HEK293T (cell line): ENCODE results near the gene TNFAIP2.
A peak's percentile ranks its signal among the peaks of the same experiment; 100 is the strongest.
"Not testable (repeated sequence)": the region's sequence is repeated elsewhere in the genome, so short reads cannot be mapped to it uniquely, and the experiment has no call there.

Experiments
- CTCF ChIA-PET: fragments of 350-600 bp; formaldehyde crosslinking; extraction: SDS; loops from one replicate; lab custom pipeline; 2021; ENCODE audit warnings: antibody characterized with exemption, inconsistent platforms; lab: Yijun Ruan, JAX
- POLR2A ChIA-PET: fragments of 350-600 bp; formaldehyde crosslinking; extraction: SDS; loops from one replicate; lab custom pipeline; 2020; ENCODE audit warnings: antibody characterized with exemption, inconsistent platforms; lab: Yijun Ruan, JAX
- DNase-seq: peaks from one replicate; pipeline ENCODE4 v3.0.0; 2012; ENCODE audit warnings: mixed read lengths; ENCODE audit errors: extremely low spot score
- ARNT ChIP-seq: fragments of 450-650 bp; IDR thresholded peaks from 2 replicates; pipeline ENCODE4 v1.6.1; 2017; ENCODE audit warnings: mild to moderate bottlenecking
- BHLHE40 ChIP-seq: fragments of 450-650 bp; IDR thresholded peaks from 2 replicates; pipeline ENCODE4 v1.6.1; 2016; ENCODE audit warnings: mild to moderate bottlenecking, moderate library complexity, borderline replicate concordance
- CTBP1 ChIP-seq: fragments of 450-650 bp; IDR thresholded peaks from 2 replicates; pipeline ENCODE4 v1.6.1; 2016; ENCODE audit warnings: borderline replicate concordance
- ELF4 ChIP-seq: fragments of 450-650 bp; IDR thresholded peaks from 2 replicates; pipeline ENCODE4 v1.6.1; 2017; ENCODE audit warnings: antibody characterized with exemption
- FOXA1 ChIP-seq: fragments of 450-650 bp; IDR thresholded peaks from 2 replicates; pipeline ENCODE4 v1.6.1; 2016; ENCODE audit warnings: mild to moderate bottlenecking
- FOXK2 ChIP-seq: fragments of 450-650 bp; IDR thresholded peaks from 2 replicates; pipeline ENCODE4 v1.6.1; 2016; ENCODE audit warnings: mild to moderate bottlenecking
- FOXM1 ChIP-seq: fragments of 450-650 bp; IDR thresholded peaks from 2 replicates; pipeline ENCODE4 v1.6.1; 2017; ENCODE audit warnings: mild to moderate bottlenecking, borderline replicate concordance
- HDGF ChIP-seq: fragments of 450-650 bp; IDR thresholded peaks from 2 replicates; pipeline ENCODE4 v1.6.1; 2017; ENCODE audit warnings: antibody characterized with exemption, borderline replicate concordance
- L3MBTL2 ChIP-seq: fragments of 450-650 bp; conservative IDR thresholded peaks from 2 replicates; pipeline ENCODE4 v1.6.1; 2016; ENCODE audit warnings: mild to moderate bottlenecking
- LEF1 ChIP-seq: fragments of 450-650 bp; IDR thresholded peaks from 2 replicates; pipeline ENCODE4 v1.6.1; 2017; ENCODE audit warnings: mild to moderate bottlenecking, borderline replicate concordance
- NFRKB ChIP-seq: fragments of 450-650 bp; IDR thresholded peaks from 2 replicates; pipeline ENCODE4 v1.6.1; 2016; ENCODE audit warnings: mild to moderate bottlenecking, moderate library complexity
- PKNOX1 ChIP-seq: fragments of 450-650 bp; IDR thresholded peaks from 2 replicates; pipeline ENCODE4 v1.6.1; 2016
- SP1 ChIP-seq: fragments of 450-650 bp; IDR thresholded peaks from 2 replicates; pipeline ENCODE4 v1.6.1; 2017
- SUZ12 ChIP-seq: fragments of 450-650 bp; IDR thresholded peaks from 2 replicates; pipeline ENCODE4 v1.6.1; 2016; ENCODE audit warnings: mild to moderate bottlenecking
- TARDBP ChIP-seq: fragments of 450-650 bp; IDR thresholded peaks from 2 replicates; pipeline ENCODE4 v1.6.1; 2016
- ZNF384 ChIP-seq: fragments of 450-650 bp; IDR thresholded peaks from 2 replicates; pipeline ENCODE4 v1.6.1; 2016

Gene TNFAIP2

GRCh38 chr14:103118663-103119404, 4.4 kb upstream of the TNFAIP2 start:
- DNase-seq = no peak
- ChIA-PET CTCF (interaction anchor here (1.2 to 1.3 kb wide), 2 partner anchors 14 kb away, joined by 4 to 6 read pairs; no protein-coding TSS in a partner anchor), POLR2A (no interaction called here)
- TF ChIP-seq NFRKB (no peak), SUZ12 (no peak), BHLHE40 (no peak), L3MBTL2 (no peak)

- DNase-seq, POLR2A ChIA-PET: not testable (repeated sequence)
- CTCF ChIA-PET = interaction anchor here (0.7 to 1.2 kb wide), 2 partner anchors 13 to 14 kb away, joined by 3 to 4 read pairs; no protein-coding TSS in a partner anchor
Observed at GRCh38 chr14:103119527-103119926, 3.7 kb upstream of the TNFAIP2 start.

GRCh38 chr14:103121121-103121845, 2.0 kb upstream of the TNFAIP2 start:
- TF ChIP-seq TARDBP (no peak), NFRKB (no peak), L3MBTL2 (no peak), CTBP1 (no peak)
- POLR2A ChIA-PET = no interaction called here
- no peak for DNase-seq
- CTCF ChIA-PET = interaction anchor here (1.0 kb wide), 1 partner anchor 16 kb away, joined by 4 read pairs; no protein-coding TSS in a partner anchor

GRCh38 chr14:103121846-103122584, 1.2 kb upstream of the TNFAIP2 start:
- CTCF ChIA-PET = no interaction called here
- DNase-seq = peak; percentile 48

GRCh38 chr14:103122585-103122946, 695 bp upstream of the TNFAIP2 start:
- TF ChIP-seq SUZ12 (no peak), NFRKB (no peak), TARDBP (no peak), FOXK2 (no peak), HDGF (no peak), FOXM1 (no peak), SP1 (no peak), CTBP1 (no peak), ARNT (no peak), ZNF384 (no peak), BHLHE40 (no peak), FOXA1 (no peak), L3MBTL2 (no peak), LEF1 (no peak), PKNOX1 (no peak), ELF4 (no peak)
- POLR2A ChIA-PET = no interaction called here
- no peak for DNase-seq
- CTCF ChIA-PET = no interaction called here

More at GRCh38 chr14:103121846-103122584, 1.2 kb upstream of the TNFAIP2 start:
- TF ChIP-seq PKNOX1 = peak; percentile 91
- no peak for TF ChIP-seq ELF4
- no peak for TF ChIP-seq BHLHE40
- TF ChIP-seq FOXM1 = no peak
- POLR2A ChIA-PET = no interaction called here

- CTCF ChIA-PET = interaction anchor here (0.6 kb wide), 1 partner anchor 140 kb away, joined by 5 read pairs; no protein-coding TSS in a partner anchor
- no peak for TF ChIP-seq L3MBTL2
- TF ChIP-seq FOXA1 = no peak
- TF ChIP-seq ARNT = no peak
- TF ChIP-seq FOXM1 = no peak
- no peak for TF ChIP-seq SP1
- TF ChIP-seq ZNF384 = no peak
- TF ChIP-seq TARDBP = no peak
- TF ChIP-seq FOXK2 = no peak
- TF ChIP-seq LEF1 = no peak
- TF ChIP-seq SUZ12 = no peak
- TF ChIP-seq BHLHE40 = no peak
- TF ChIP-seq PKNOX1 = no peak
- TF ChIP-seq HDGF = no peak
- TF ChIP-seq ELF4 = no peak
- no peak for TF ChIP-seq NFRKB
- TF ChIP-seq CTBP1 = no peak
- DNase-seq = no peak
- POLR2A ChIA-PET = no interaction called here
Observed at GRCh38 chr14:103123634-103124500, 606 bp downstream of the TNFAIP2 start.
